Thymus (tissue), 11 donors: ENCODE results near the gene RNF212. TPM values are rescaled to one million over a fixed set of nuclear protein-coding genes. Genes with fewer than 3 reads are reported as not detected.

ENCODE experiments used
- DNase-seq, 9 donors: peaks; one replicate each; pipeline ENCODE4 v3.0.0-alpha.2; 2013; ENCODE audit warnings: low spot score in 9 of 9, low read depth in 6 of 9, missing footprints in 1 of 9
- H3K27ac ChIP-seq, 2 donors: one replicate each; pipeline ENCODE4 v1.5.1; 2013; ENCODE audit warnings: control low read depth in 1 of 2, low read depth in 1 of 2, low read length in 1 of 2, mild to moderate bottlenecking in 1 of 2, moderate library complexity in 1 of 2
- H3K27me3 ChIP-seq, 2 donors: one replicate each; pipeline ENCODE4 v1.5.1; 2013; ENCODE audit warnings: low read length in 1 of 2; ENCODE audit not compliant: control insufficient read depth in 2 of 2, insufficient read depth in 1 of 2
- H3K36me3 ChIP-seq, 2 donors: one replicate each; pipeline ENCODE4 v1.5.1; 2013; ENCODE audit warnings: low read length in 1 of 2, mild to moderate bottlenecking in 1 of 2, moderate library complexity in 1 of 2; ENCODE audit not compliant: control insufficient read depth in 2 of 2, insufficient read depth in 2 of 2
- H3K4me1 ChIP-seq, 2 donors: one replicate each; pipeline ENCODE4 v1.5.1; 2013; ENCODE audit warnings: low read length in 2 of 2; ENCODE audit not compliant: control insufficient read depth in 2 of 2, insufficient read depth in 2 of 2
- H3K4me3 ChIP-seq, 2 donors: one replicate each; pipeline ENCODE4 v1.5.1; 2013; ENCODE audit warnings: low read length in 2 of 2, control low read depth in 1 of 2, mild to moderate bottlenecking in 1 of 2
- H3K9me3 ChIP-seq, 2 donors: one replicate each; pipeline ENCODE4 v1.5.1; 2013; ENCODE audit warnings: low read length in 1 of 2, mild to moderate bottlenecking in 1 of 2; ENCODE audit not compliant: control insufficient read depth in 2 of 2, insufficient read depth in 1 of 2
- WGBS: extraction: QIAGEN DNeasy Blood & Tissue Kit; methylation state at CpG from one replicate; pipeline ENCODE4 v1.1.7; 2013; 5-methylcytosine and 5-hydroxymethylcytosine counted together
- polyA plus RNA-seq: library from polyadenylated mRNA; stranded (reverse); fragments of 200-250 nt; gene quantifications from one replicate; pipeline ENCODE4 v1.2.3, GENCODE V29; 2013
- total RNA-seq: library from RNA; stranded (reverse); fragments of 120-200 nt; gene quantifications from one replicate; pipeline ENCODE4 v1.2.4, GENCODE V29; 2013
- donor health status: healthy.

Gene RNF212
- total and polyA plus RNA-seq, 2 donors, result 1.1 to 11.2 TPM

DNA sequence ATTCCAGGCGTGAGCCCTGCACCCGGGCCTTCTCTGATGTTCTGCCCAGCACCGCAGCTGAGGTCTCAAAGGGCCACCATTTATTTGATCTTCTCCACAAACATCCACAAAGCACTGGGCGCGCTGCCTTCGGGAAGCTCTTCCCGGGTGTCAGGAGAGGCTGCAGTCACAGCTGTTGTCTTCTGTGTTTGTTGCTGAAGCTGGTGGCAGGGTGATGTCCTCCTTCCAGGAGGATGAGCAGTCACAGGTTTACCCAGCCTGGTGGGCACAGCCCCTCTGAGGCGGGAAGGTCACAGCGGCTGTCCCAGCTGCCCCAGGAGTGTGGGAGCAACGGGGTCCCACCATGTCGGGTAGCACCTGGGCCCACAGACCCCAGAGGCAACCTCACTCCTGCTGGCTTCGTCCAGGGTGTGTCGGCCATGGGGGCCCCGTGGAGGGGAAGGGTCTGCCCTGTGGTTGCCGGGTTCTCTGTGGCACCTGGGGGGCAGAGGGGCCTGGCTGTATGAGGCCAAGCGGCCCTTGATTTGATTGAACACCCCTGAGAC is 74.3 kb downstream of the RNF212 start:
- Histone ChIP-seq H3K27me3 (peaks cover 0 to 12% of the 10 kb centered on the region in 2 donors), H3K36me3 (no peaks in the 10 kb centered on the region), H3K9me3 (no peaks in the 10 kb centered on the region), H3K4me1 (no peaks in the 10 kb centered on the region), H3K4me3 (no peak overlapping the region), H3K27ac (no peak overlapping the region)
- WGBS, result 96% methylated on average over 16 of the region's 16 CpGs
- no peak for DNase-seq

DNA sequence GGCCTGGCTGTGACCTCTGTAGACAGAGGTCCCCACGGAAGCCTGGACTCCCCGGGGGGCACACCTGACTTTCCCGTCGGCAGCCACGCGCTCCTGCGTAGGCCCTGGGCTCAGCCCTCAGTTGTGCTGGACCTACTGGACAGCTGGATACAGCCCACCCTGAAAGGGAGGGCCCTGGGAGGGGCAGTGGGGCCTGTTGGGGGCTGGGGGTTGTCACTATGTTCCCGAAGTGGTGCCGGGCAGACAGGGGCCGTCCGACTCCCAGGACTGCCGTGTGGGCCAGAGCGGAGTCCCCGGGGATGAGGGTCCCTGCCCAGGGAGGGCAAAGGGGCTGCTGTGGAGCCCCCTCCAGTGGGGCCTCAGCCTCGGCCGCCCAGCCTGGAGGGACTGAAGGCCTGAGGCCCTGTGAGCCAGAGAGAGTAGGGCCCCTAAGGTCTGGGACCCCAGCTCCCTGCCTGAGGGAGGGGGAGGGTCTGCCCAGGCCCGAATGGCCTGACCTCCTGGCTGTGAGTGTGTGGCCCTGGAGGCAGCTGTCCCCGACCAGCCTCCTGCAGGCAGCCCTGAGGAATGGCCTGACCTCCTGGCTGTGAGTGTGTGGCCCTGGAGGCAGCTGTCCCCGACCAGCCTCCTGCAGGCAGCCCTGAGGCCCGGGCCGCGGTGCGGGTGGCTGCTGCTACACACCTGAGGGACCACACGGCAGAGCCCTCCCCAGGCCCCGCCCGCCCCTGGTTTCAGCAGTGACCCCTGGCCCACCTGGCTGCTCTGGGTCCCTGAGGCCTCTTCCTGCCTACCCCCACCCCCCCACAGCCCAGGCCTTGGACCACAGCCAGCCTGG is 76.2 kb downstream of the RNF212 start:
- H3K27me3 ChIP-seq, result peaks cover 0 to 11% of the 10 kb centered on the region in 2 donors
- 95% methylated on average over 26 of the region's 26 CpGs for WGBS
- DNase-seq, result no peak
- H3K9me3 ChIP-seq, result no peaks in the 10 kb centered on the region
- no peak overlapping the region for H3K4me3 ChIP-seq
- no peaks in the 10 kb centered on the region for H3K4me1 ChIP-seq
- no peak overlapping the region for H3K27ac ChIP-seq
- H3K36me3 ChIP-seq, result no peaks in the 10 kb centered on the region

DNA sequence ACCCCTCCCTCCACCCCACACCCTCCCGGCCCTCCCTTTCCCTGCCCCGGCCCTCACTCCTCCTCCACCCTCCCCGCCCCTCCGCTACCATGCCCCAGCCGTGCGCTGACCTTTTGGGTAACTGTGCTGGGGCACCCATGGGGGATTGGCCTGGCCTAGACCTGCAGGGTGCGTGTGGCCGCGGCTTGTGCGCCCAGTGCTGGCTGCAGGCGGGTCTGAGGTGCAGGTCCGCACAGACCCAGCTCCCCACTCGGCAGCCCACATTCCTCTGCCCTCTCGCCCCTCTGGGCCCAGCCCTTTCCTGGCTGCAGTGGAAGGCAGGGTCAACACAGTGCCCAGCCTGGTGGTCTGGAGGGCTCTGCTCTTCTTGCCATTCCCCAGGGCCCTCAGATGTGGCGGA is 77.3 kb downstream of the RNF212 start:
- H3K27me3 ChIP-seq, result peaks cover 0 to 20% of the 10 kb centered on the region in 2 donors
- no peaks in the 10 kb centered on the region for H3K4me1 ChIP-seq
- H3K9me3 ChIP-seq, result no peaks in the 10 kb centered on the region
- no peaks in the 10 kb centered on the region for H3K36me3 ChIP-seq
- no peak overlapping the region for H3K27ac ChIP-seq
- DNase-seq, result no peak
- no peak overlapping the region for H3K4me3 ChIP-seq
- 95% methylated on average over 15 of the region's 15 CpGs for WGBS

DNA sequence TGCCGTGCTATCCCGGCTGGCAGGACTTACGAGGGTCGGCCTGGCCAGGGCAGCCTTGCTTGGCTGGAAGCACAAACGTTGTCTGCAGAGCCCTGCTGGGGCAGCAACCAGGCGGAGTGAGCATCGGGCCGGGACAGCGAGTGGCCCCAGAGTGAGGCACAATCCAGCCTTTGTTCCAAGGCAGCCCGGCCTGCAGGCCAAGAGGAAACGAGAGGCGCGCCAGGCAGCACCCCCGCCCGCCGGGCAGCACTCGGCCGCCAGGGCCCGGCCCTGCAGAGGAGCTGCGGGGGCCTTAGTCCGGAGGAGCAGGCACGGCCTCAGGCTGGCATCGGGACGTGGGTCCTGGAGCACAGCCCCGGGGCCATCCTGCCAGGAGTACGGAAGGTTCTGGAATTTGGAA is 77.9 kb downstream of the RNF212 start:
- no peak for DNase-seq
- Histone ChIP-seq H3K4me1 (no peaks in the 10 kb centered on the region), H3K27me3 (peaks cover 0 to 20% of the 10 kb centered on the region in 2 donors), H3K27ac (no peak overlapping the region), H3K4me3 (no peak overlapping the region), H3K9me3 (no peaks in the 10 kb centered on the region), H3K36me3 (no peaks in the 10 kb centered on the region)
- WGBS, result 94% methylated on average over 26 of the region's 26 CpGs

DNA sequence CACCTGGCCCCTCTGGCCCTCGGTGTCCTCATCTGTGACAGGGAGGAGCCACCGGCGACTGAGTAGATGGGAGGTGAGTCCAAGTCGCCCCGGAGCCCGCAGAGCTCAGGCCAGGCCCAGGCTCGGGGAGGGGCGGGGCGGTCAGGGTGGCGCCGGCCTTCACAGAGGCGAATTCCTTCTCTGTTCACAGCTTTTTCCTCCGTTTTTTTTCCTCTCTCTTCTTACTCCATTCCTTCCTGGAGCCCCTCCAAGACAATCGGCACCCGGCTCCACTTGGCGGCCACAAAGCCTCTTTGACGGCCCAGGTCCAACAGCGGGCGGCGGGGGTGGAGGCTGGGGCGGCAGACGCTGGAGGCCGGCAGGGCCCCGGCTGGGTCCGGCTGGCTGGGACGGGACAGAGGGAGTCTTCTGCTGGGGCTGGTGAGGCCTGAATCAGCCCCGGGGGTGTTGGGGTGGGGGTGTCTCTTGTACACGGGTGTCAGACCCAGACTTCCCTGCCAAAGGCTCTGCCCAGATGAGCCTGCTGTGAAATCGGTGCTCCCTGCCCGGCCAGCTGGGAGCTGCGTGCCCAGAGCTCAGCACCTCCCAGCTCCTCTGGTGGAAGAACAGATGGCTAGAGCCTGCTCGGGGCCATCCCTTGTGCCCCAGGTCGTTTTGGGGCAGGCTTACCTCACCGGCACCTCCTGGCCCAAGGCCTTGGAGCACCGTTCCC is 79.4 kb downstream of the RNF212 start:
- H3K9me3 ChIP-seq, result no peaks in the 10 kb centered on the region
- H3K36me3 ChIP-seq, result no peaks in the 10 kb centered on the region
- H3K4me3 ChIP-seq, result no peak overlapping the region
- 86% methylated on average over 35 of the region's 35 CpGs for WGBS
- no peak overlapping the region for H3K27ac ChIP-seq
- H3K4me1 ChIP-seq, result no peaks in the 10 kb centered on the region
- H3K27me3 ChIP-seq, result peaks cover 0 to 20% of the 10 kb centered on the region in 2 donors
- no peak for DNase-seq

DNA sequence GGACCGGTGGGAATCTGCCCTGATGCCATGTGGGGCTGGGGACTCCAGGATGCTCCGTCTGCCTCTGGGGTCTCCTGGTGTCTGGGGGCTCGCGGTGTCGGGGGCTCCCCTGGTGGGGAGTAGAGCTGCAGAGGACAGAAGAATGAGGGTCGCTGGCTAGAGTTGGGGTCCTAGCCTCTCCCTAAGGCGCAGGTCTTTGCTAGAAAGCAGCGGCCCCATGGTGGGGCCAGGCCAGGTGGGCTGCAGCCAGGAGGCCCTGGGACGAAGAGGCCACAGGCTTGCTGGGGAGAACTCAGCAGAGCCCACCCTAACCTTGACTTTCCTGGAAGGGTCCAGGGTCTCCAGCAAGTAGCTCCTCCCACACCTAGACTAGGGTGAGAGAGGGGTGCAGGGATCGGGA is 80.5 kb downstream of the RNF212 start:
- H3K27me3 ChIP-seq, result peaks cover 0 to 23% of the 10 kb centered on the region in 2 donors
- H3K27ac ChIP-seq, result no peak overlapping the region
- H3K4me1 ChIP-seq, result no peaks in the 10 kb centered on the region
- H3K9me3 ChIP-seq, result no peaks in the 10 kb centered on the region
- H3K36me3 ChIP-seq, result no peaks in the 10 kb centered on the region
- DNase-seq, result no peak
- WGBS, result 87% methylated on average over 10 of the region's 10 CpGs
- no peak overlapping the region for H3K4me3 ChIP-seq

DNA sequence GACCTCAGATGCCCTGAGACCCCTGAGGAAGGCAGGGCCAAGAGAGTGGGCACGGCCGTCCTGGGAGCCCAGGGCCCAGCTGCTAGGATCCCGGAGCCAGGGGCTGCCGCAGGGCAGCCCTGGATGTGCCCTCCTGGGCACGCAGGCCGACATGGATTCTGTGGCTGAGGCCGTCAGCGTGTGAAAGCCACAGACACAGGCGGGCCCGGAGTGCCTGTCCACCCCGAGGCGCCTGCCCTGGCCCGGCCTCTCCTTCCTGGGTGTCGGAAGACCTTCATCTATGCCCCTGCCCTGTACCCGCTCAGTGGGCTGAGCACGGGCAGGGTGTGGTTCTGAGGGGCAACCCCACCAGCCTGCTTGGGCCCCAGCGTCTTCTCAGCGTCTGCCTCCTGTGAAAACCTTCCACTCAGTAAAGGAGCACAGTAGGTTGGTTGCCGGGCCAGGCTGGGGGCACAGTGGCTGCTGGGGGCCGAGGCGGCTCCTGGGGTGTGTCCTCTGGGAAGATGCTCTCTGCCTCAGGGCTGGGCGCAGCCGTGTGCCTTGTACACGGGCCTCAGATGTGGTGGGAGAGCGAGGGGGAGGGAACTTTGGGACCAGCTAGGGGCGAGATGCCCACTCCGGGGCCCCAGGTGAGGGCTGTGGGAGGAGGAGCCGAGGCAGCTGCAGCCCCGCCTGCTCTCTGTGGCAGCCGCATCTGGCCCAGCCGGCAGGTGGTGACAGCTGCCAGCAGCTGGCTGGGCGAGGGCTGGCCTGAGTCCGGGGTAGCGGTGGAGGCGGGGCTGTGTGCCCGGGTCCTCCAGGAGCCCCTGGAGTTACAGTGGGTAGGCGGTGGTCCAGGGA is 81.2 kb downstream of the RNF212 start:
- DNase-seq, result no peak
- Histone ChIP-seq H3K9me3 (no peaks in the 10 kb centered on the region), H3K4me1 (no peaks in the 10 kb centered on the region), H3K27me3 (peaks cover 0 to 26% of the 10 kb centered on the region in 2 donors), H3K36me3 (no peaks in the 10 kb centered on the region), H3K4me3 (no peak overlapping the region), H3K27ac (no peak overlapping the region)
- 69% methylated on average over 37 of the region's 37 CpGs for WGBS

DNA sequence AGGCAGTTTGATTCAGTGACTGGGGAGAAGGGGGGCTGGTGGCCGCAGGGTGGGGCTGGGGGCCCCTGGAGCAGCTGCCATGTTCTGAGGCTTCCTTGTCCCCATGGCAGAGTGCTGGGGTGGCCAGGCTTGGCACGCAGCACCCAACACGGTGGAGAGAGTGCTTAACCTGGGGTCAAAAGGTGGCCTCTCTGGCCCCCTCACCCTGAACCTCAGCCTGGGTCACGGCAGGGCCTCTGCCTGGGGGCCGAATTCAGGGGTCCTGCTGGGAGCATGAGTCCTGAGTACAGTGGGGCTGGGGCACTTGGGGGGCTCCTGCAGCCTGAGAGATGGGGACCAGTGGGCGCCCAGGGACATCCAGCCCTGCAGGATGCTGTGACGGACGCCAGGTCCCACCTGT is 82.0 kb downstream of the RNF212 start:
- no peaks in the 10 kb centered on the region for H3K4me1 ChIP-seq
- H3K4me3 ChIP-seq, result no peak overlapping the region
- no peak for DNase-seq
- no peaks in the 10 kb centered on the region for H3K9me3 ChIP-seq
- WGBS, result 91% methylated on average over 8 of the region's 8 CpGs
- no peak overlapping the region for H3K27ac ChIP-seq
- peaks cover 0 to 26% of the 10 kb centered on the region in 2 donors for H3K27me3 ChIP-seq
- no peaks in the 10 kb centered on the region for H3K36me3 ChIP-seq
